C4-2B (cell line): ENCODE data around the gene DDX54.

Experiments
- H3K27ac ChIP-seq: fragments of 450-650 bp; 2 replicates; pipeline ENCODE4 v1.5.1; 2017
- ZFX ChIP-seq: fragments of 450-650 bp; IDR thresholded peaks from 2 replicates; pipeline ENCODE4 v1.6.1; 2017
- TF ChIP-seq, protein P1 (sequence below): fragments of 450-650 bp; conservative IDR thresholded peaks from 2 replicates; pipeline ENCODE4 v1.5.1; 2017; ENCODE audit warnings: mild to moderate bottlenecking

The DDX54 gene

DNA sequence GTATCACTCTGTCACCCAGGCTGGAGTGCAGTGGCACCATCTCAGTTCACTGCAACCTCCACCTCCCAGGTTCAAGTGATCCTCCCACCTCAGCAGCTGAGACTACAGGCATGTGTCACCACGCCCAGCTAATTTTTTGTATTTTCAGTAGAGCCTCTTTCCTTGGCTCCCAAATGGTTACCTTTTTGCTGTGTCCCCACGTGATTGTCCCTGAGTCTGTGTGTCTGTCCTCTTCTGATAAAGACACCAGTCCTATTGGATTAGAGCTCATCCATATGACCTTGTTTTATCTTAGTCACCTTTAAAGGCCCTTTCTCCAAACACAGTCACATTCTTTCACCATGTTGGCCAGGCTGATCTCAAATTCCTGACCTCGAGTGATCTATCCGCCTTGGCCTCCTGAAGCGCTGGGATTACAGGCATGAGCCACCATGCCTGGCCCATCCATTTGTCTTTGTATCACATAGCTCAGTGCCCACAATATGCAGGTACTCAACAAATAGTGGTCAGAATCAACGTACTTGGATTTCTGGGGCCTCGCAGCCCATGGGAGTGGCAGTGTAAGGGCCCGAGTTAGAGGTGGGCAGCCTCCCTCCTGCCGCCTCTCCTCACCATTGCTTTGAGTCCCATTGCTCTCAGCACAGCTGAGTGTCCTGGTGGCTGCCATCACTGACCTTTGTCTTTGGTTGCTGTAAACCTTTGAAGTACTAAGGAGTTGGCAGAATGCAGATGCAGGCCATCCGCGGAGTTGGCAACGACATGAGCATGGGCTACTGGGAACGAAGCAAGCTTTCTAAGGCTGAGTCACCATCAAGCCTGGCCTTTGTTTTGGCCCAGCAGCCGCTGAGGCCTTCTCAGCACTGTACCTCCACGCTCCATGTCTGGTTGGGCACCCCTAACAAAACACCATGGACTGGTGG lies 45.3 kb upstream of the DDX54 start:
- TF ChIP-seq, protein P1, sequence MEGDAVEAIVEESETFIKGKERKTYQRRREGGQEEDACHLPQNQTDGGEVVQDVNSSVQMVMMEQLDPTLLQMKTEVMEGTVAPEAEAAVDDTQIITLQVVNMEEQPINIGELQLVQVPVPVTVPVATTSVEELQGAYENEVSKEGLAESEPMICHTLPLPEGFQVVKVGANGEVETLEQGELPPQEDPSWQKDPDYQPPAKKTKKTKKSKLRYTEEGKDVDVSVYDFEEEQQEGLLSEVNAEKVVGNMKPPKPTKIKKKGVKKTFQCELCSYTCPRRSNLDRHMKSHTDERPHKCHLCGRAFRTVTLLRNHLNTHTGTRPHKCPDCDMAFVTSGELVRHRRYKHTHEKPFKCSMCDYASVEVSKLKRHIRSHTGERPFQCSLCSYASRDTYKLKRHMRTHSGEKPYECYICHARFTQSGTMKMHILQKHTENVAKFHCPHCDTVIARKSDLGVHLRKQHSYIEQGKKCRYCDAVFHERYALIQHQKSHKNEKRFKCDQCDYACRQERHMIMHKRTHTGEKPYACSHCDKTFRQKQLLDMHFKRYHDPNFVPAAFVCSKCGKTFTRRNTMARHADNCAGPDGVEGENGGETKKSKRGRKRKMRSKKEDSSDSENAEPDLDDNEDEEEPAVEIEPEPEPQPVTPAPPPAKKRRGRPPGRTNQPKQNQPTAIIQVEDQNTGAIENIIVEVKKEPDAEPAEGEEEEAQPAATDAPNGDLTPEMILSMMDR: no peak
- no peak for TF ChIP-seq ZFX

DNA sequence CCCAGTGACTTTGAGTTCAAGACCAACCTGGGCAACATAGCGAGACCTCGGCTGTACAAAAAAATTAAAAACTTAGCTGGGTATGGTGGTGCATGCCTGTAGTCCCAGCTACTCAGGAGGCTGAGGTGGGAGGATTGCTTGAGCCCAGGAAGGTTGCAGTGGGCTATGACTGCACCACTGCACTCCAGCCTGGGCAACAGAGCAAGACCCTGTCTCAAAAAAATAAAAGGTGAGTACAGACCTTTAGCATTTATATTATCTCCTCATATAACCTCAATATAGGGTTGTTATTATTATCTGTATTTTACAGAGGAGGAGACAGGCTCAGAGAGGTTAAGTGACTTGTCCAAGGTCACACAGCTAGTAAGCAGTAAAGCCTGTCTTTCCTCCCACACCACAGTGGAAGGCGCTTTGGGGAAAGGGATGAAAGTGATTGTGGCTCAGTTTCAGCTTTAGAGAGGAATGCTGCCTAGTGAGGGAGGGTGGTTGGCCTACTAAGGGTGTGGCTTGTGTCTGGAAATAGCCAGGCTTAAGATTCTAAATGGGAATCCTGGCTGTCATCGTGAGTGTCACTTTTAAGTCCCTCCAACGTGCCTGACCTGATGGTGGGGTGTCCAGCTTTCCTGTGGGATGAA lies 43.2 kb upstream of the DDX54 start:
- TF ChIP-seq, protein P1: no peak
- TF ChIP-seq ZFX: no peak
- no peak overlapping the region for H3K27ac ChIP-seq

More for the DNA sequence above, 45.3 kb upstream of the DDX54 start:
- H3K27ac ChIP-seq: no peak overlapping the region

DNA sequence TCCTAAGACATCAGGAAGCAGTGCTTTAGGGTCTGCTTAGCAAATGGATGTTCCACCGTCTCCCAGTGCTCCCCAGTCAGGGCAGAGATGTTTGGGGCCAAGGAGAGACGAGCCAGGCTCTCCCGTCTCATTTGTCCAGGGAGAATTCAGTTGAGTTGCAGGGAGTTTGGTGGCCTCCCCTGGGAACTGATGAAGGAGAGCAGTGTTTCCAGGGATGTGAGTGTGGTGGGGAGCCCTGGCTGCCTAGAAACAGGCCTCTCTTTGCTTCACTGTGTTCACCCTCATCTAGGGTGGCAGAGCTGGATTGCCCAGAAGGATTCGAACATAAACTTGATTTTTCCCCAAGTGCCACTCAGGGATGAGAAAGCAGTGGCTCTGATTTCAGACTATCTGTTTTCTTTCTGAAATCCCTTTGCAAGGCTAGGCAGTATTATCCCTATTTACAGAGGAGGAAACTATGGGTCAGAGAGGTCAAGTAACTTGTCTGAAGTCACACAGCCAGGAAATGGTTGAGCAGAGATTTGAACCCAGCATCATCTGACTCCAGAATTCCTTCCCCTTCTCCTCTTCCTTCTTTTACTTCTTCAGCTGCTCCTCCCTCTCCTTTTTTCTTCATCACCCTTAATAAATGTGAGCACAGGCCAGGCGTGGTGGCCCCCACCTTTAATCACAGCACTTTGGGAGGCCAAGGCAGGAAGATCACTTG lies 42.6 kb upstream of the DDX54 start:
- TF ChIP-seq ZFX: no peak
- TF ChIP-seq, protein P1: no peak
- no peak overlapping the region for H3K27ac ChIP-seq

DNA sequence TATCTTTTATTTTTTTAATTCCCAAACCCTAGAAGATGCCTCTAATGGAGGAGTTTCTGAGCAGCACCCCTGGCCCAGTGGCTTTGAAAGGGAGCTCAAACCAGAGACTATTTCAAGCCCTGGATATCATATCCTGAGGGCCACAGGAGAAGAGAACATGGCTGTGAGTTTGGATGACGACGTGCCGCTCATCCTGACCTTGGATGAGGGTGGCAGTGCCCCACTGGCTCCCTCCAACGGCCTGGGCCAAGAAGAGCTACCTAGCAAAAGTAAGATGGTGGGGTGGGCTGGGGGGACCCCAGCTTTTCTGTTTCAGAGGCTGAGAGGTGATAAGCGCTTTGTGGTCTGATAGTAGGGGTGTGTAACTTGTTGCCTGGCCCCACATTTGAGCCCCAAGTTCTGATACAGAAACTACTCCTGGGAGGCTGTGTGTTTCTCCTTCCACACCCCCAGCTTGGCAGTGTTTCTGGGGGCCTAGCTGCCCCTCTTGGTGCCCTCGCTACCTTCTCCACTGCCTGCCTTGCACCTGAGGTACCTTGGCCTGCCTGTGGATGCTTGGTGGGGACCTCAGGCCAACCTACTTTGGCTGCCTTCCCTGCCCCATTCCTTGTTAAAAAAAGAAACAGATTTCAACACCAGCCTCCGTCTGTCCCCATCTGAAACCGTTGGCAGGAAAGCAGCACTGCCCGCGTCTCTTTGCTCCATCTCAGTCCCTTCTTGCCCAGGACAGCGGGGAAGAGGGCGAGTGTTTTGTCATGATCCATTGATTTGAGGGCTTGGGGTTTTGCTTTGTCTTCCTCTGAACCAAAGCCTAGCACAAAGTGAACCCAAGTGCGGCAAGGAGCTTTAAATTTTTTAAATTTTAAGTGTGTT lies 41.7 kb upstream of the DDX54 start:
- no peak overlapping the region for H3K27ac ChIP-seq
- TF ChIP-seq ZFX: no peak
- TF ChIP-seq, protein P1: no peak

DNA sequence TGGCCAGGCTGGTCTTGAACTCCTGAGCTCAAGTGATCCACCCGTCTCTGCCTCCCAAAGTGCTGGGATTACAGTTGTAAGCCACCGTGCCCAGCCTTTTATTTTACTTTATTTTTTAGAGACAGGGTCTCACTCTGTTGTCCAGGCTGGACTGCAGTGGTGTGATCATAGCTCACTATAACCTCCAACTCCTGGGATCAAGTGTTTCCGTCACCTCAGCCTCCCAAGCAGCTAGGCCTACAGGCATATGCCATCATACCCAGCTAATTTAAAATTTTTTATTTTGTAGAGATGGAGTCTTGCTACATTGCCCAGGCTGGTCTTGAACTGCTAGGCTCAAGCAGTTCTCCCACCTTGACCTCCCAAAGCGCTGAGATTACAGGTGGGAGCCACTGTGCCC lies 39.7 kb upstream of the DDX54 start:
- no peak overlapping the region for H3K27ac ChIP-seq
- no peak for TF ChIP-seq ZFX

DNA sequence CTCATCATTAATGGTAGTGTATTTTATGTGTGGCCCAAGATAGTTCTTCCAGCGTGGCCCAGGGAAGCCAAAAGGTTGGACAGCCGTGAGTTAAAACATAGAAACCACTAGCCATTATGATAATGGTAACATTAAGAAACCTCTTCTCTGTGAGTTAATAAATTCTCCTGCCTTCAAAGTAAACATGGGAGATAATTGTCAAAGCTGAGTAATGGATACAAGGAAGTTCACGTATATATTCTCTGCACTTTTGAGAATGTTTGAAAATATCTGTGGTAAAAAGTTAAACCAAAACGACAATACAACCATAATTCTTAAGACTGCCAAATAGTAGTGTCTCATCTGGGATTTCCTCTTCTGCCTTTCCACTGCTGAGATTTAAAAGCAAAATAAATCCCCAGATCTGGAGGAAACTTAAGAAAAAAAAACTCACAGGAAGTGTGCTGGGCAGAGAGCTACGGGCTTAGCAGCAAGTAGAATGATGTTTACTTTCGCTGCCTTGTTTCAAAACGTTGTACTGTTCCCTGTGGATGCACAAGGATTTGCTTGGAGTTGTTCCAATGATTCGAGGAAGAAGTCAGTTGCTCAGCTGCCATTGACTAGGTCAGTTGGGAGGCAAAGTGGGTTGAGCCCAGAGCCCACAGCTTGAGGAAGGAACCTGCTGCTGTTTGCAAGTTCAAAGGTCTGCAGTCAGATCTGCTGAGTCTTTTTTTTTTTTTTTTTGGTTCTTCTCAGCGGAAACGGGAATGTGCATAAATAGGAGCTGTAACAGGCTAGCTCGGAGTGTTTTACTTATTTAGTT lies 37.7 kb upstream of the DDX54 start:
- peak overlapping the region; percentile 87 for H3K27ac ChIP-seq
- TF ChIP-seq, protein P1: no peak
- no peak for TF ChIP-seq ZFX
